DND-41 (cell line): Measurements from ENCODE around the gene RYR2.

Experiments used
- ATAC-seq: fragments of 200-7000 bp; cut with Tn5 transposase; 3 replicates; pipeline ENCODE4 v1.9.1; 2021; ENCODE audit warnings: low read depth; ENCODE audit not compliant: insufficient read depth
- DNase-seq: peaks from one replicate; pipeline ENCODE4 v3.0.0-alpha.2; 2020
- H2AFZ ChIP-seq: 2 replicates; pipeline ENCODE4 v1.6.0; 2012; ENCODE audit warnings: low read depth, low read length
- H3K27ac ChIP-seq: 2 replicates; pipeline ENCODE4 v1.5.1; 2012; ENCODE audit warnings: low read length, inconsistent platforms
- H3K27me3 ChIP-seq: fragments of 200-600 bp; sonication (generic); 2 replicates; pipeline ENCODE4 v1.6.0; 2012; ENCODE audit warnings: low read length, mild to moderate bottlenecking, inconsistent platforms; ENCODE audit not compliant: insufficient read depth, poor library complexity
- H3K36me3 ChIP-seq: 2 replicates; pipeline ENCODE4 v1.5.1; 2012; ENCODE audit warnings: low read length, inconsistent platforms; ENCODE audit not compliant: insufficient read depth
- H3K4me1 ChIP-seq: 2 replicates; pipeline ENCODE4 v1.5.1; 2012; ENCODE audit warnings: mild to moderate bottlenecking, low read length; ENCODE audit not compliant: insufficient read depth
- H3K4me2 ChIP-seq: 2 replicates; pipeline ENCODE4 v1.6.0; 2012; ENCODE audit warnings: mild to moderate bottlenecking, moderate library complexity, low read length, inconsistent platforms; ENCODE audit not compliant: insufficient read depth
- H3K4me3 ChIP-seq, 2 experiments: fragments of 200-600 bp in 1 of 2; shearing (Covaris generic) in 1 of 2; 2 replicates each; pipeline ENCODE4 v1.5.1; 2012 to 2016; ENCODE audit warnings: inconsistent platforms in 2 of 2, low read length in 2 of 2, mild to moderate bottlenecking in 2 of 2, low read depth in 1 of 2, moderate library complexity in 1 of 2
- H3K79me2 ChIP-seq: 2 replicates; pipeline ENCODE4 v1.6.0; 2012; ENCODE audit warnings: low read length, inconsistent platforms; ENCODE audit not compliant: insufficient read depth
- H3K9ac ChIP-seq: 2 replicates; pipeline ENCODE4 v1.6.0; 2012; ENCODE audit warnings: low read depth, mild to moderate bottlenecking, inconsistent platforms, low read length, moderate library complexity
- H3K9me3 ChIP-seq: 2 replicates; pipeline ENCODE4 v1.5.1; 2012; ENCODE audit warnings: low read length, moderate library complexity, mild to moderate bottlenecking, inconsistent platforms; ENCODE audit not compliant: insufficient read depth, severe bottlenecking
- H4K20me1 ChIP-seq: 2 replicates; pipeline ENCODE4 v1.6.0; 2012; ENCODE audit warnings: low read length; ENCODE audit not compliant: insufficient read depth
- CTCF ChIP-seq: IDR thresholded peaks from 2 replicates; pipeline ENCODE4 v1.5.1; 2012; ENCODE audit warnings: borderline replicate concordance, low read length, moderate library complexity, mild to moderate bottlenecking; ENCODE audit not compliant: poor library complexity, severe bottlenecking; ENCODE audit errors: extremely low read depth
- EZH2 ChIP-seq: IDR thresholded peaks from 3 replicates; pipeline ENCODE4 v1.6.1; 2012; ENCODE audit warnings: borderline replicate concordance, low read depth, mild to moderate bottlenecking, moderate library complexity, low read length, inconsistent platforms; ENCODE audit not compliant: severe bottlenecking

Gene RYR2

GRCh38 chr1:237219751-237220642, 178.0 kb downstream of the RYR2 start:
- Histone ChIP-seq H3K4me3 (no peak overlapping the region), H4K20me1 (no peaks in the 10 kb centered on the region), H3K27ac (no peak overlapping the region), H3K4me1 (no peaks in the 10 kb centered on the region), H3K79me2 (no peaks in the 10 kb centered on the region), H3K27me3 (no peaks in the 10 kb centered on the region), H3K4me2 (no peak overlapping the region), H3K9me3 (no peaks in the 10 kb centered on the region), H3K36me3 (no peaks in the 10 kb centered on the region), H3K9ac (no peak overlapping the region), H2AFZ (no peak overlapping the region)
- TF ChIP-seq CTCF (no peak), EZH2 (no peak)
- no peak for ATAC-seq
- DNase-seq: no peak

- H3K4me2 ChIP-seq: no peak overlapping the region
- H2AFZ ChIP-seq: no peak overlapping the region
- no peak for TF ChIP-seq CTCF
- no peak for TF ChIP-seq EZH2
- H3K9ac ChIP-seq: no peak overlapping the region
- no peaks in the 10 kb centered on the region for H3K4me1 ChIP-seq
- H3K79me2 ChIP-seq: no peaks in the 10 kb centered on the region
- no peaks in the 10 kb centered on the region for H3K9me3 ChIP-seq
- no peak overlapping the region for H3K4me3 ChIP-seq
- H3K27me3 ChIP-seq: no peaks in the 10 kb centered on the region
- DNase-seq: no peak
- no peaks in the 10 kb centered on the region for H4K20me1 ChIP-seq
- no peak for ATAC-seq
- H3K27ac ChIP-seq: no peak overlapping the region
- H3K36me3 ChIP-seq: no peaks in the 10 kb centered on the region
Observed at GRCh38 chr1:237223419-237223818, 181.4 kb downstream of the RYR2 start.

GRCh38 chr1:237226177-237226944, 184.4 kb downstream of the RYR2 start:
- H3K79me2 ChIP-seq: no peaks in the 10 kb centered on the region
- TF ChIP-seq EZH2: no peak
- no peak for TF ChIP-seq CTCF
- H2AFZ ChIP-seq: no peak overlapping the region
- no peak overlapping the region for H3K4me2 ChIP-seq
- no peak for ATAC-seq
- H3K27ac ChIP-seq: no peak overlapping the region
- no peak for DNase-seq
- H3K36me3 ChIP-seq: no peaks in the 10 kb centered on the region
- H3K9ac ChIP-seq: no peak overlapping the region
- H4K20me1 ChIP-seq: no peaks in the 10 kb centered on the region
- H3K4me3 ChIP-seq: no peak overlapping the region
- no peaks in the 10 kb centered on the region for H3K4me1 ChIP-seq
- H3K27me3 ChIP-seq: no peaks in the 10 kb centered on the region
- no peaks in the 10 kb centered on the region for H3K9me3 ChIP-seq
